Epithelial cell of esophagus (primary cell): ENCODE results near the gene TIMP2.

Experiments
- DNase-seq: peaks from one replicate; pipeline ENCODE4 v3.0.0; 2010; ENCODE audit warnings: low read depth
- H3K4me3 ChIP-seq: 2 replicates; pipeline ENCODE4 v1.5.1; 2011; ENCODE audit warnings: mild to moderate bottlenecking, low read length, control low read depth
- TF ChIP-seq, protein P1 (sequence below): IDR thresholded peaks from 2 replicates; pipeline ENCODE4 v1.5.1; 2011; ENCODE audit warnings: low read depth, mild to moderate bottlenecking, low read length, control low read depth, inconsistent platforms; ENCODE audit not compliant: insufficient read depth; ENCODE audit errors: missing control alignments

Gene TIMP2

DNA sequence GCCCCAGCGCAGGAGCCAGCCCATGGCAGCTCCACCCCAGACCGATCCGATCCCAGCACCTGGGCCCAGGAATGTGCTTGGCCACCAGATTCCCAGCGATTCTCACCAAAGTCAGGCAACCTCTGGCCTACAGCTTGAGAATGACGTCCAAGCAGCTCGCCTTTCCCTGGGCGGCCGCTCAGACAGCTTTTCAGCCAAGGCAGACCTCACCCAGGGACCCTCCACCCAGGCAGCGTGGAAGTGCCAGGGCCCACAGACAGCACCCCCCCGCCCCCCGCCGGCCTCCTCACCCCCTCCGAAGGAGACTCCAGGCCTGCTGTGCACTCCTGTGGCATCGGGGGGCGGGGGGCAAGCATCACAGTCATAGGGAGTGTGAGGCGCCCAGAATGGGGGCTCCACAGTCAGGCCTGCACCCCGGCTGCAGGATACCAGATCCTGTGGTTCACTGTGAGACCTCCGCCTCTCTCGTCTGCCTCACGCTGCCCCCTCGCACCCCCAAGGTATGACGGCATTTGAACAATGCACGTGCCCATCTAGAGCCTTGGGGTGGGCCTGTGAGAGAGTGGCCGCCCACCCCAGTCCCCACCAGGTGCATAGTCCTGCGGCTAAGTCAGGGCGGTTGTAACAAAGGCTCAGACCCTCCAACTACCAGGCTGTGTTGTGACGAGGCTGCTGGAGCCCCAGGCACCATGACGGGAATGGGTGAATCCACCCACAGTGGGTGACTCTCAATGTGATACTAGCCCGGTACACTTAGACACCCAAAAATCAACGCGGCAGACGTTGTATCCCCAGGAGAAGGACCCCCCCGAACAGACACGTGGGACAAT, 28.1 kb downstream of the TIMP2 start:
- TF ChIP-seq, protein P1, sequence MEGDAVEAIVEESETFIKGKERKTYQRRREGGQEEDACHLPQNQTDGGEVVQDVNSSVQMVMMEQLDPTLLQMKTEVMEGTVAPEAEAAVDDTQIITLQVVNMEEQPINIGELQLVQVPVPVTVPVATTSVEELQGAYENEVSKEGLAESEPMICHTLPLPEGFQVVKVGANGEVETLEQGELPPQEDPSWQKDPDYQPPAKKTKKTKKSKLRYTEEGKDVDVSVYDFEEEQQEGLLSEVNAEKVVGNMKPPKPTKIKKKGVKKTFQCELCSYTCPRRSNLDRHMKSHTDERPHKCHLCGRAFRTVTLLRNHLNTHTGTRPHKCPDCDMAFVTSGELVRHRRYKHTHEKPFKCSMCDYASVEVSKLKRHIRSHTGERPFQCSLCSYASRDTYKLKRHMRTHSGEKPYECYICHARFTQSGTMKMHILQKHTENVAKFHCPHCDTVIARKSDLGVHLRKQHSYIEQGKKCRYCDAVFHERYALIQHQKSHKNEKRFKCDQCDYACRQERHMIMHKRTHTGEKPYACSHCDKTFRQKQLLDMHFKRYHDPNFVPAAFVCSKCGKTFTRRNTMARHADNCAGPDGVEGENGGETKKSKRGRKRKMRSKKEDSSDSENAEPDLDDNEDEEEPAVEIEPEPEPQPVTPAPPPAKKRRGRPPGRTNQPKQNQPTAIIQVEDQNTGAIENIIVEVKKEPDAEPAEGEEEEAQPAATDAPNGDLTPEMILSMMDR = no peak
- DNase-seq = no peak
- no peak overlapping the region for H3K4me3 ChIP-seq

DNA sequence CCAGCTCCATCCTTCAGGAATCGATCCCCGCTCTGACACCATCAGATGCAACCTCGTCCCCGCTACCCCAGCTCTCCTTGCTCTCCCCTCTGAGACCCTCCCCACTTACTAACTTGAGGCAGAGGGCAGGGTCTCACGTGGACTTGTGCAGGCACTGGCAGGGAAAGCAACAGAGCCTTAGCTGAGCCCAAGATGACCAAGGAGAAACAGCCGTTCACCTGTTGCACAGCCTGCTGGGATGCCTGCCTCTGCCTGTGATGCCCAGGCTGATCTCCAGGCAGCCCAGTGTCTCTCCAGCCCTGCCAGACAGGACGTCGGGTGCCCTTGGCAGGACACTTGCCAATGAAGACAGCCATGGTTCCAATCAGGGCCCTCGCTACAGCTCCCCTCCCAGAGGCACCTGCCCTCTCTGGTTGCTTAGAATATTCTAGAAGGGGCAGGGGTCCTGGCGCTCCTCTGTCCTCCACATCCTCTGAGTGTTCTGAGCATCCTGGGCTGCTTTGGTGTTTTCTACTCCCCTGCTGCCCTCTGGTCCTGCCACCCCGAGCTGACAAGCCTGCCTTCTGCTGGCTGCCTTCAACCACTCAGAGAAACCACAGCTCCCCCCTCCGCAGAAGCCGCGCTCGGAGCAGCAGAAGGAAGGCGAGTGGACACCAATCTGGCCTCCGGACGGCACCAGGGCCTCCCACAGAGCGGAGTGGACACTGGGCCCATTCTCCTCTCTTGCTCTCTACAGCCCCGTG, 28.9 kb downstream of the TIMP2 start:
- H3K4me3 ChIP-seq = no peak overlapping the region
- TF ChIP-seq, protein P1 = no peak
- DNase-seq = no peak

DNA sequence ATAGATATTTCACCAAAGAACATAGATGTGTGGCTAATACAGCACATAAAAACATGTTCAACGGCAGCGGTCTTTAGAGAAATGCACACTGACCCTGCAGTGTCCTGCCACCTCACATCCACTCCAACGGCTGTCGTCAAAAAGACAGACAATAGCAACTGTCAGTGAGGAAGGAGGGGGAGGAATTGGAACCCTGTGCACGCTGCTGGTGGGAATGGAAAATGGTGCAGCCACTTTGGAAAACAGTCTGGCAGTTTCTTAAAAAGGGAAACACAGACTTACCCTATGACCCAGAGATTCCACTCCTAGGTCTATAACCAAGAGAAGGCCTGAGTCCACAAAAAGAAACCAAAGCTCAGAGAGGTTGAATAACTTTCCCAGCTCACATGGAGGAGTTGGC, 29.9 kb downstream of the TIMP2 start:
- H3K4me3 ChIP-seq = no peak overlapping the region
- no peak for DNase-seq

GRCh38 chr17:78893684-78894083, 31.5 kb downstream of the TIMP2 start:
- no peak overlapping the region for H3K4me3 ChIP-seq
- TF ChIP-seq, protein P1 = no peak
- DNase-seq = no peak

More for the DNA sequence above, 29.9 kb downstream of the TIMP2 start:
- TF ChIP-seq, protein P1 = no peak

DNA sequence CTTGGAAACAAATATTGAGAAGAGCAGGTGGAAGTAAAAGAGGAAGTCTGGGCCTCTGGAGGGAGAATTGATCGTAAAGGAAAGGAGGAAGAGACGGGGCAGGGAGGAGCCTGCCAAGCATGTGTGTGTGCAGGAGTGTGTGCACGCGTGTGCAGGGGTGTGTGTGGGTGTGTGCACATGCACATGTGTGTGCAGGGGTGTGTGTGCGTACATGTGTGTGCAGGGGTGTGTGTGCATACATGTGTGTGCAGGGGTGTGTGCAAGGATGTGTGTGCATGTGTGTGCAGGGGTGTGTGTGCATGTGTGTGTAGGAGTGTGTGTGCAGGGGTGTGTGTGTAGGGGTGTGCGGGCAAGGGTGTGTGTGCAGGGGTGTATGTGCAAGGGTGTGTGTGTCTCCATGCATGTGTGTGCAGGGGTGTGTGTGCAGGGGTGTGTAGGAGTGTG, 32.2 kb downstream of the TIMP2 start:
- H3K4me3 ChIP-seq = no peak overlapping the region
- no peak for DNase-seq
- TF ChIP-seq, protein P1 = no peak

GRCh38 chr17:78892520-78892919, 32.7 kb downstream of the TIMP2 start:
- TF ChIP-seq, protein P1 = no peak
- no peak for DNase-seq

More at GRCh38 chr17:78892520-78892919, 32.7 kb downstream of the TIMP2 start:
- H3K4me3 ChIP-seq = no peak overlapping the region
